Tibial artery (tissue), 4 donors: ENCODE measurements around the gene IGSF3.

Source experiments
- DNase-seq, 2 donors: peaks; one replicate each; pipeline ENCODE4 v3.0.0-alpha.2; 2019
- H3K27ac ChIP-seq, 2 donors: fragments of 200-600 bp; sonication (generic) in 1 of 2; 1 replicate in 1 of 2; 2 replicates in 1 of 2; pipeline ENCODE4 v1.5.1; 2018 to 2019; ENCODE audit warnings: mild to moderate bottlenecking in 1 of 2
- H3K27me3 ChIP-seq, 2 donors: fragments of 200-600 bp; sonication (generic) in 1 of 2; one replicate each; pipeline versions ENCODE4 v1.5.1 to v1.6.0; 2016 to 2019
- H3K36me3 ChIP-seq, 3 donors: fragments of 200-600 bp; sonication (generic) in 2 of 3; one replicate each; pipeline ENCODE4 v1.5.1; 2016 to 2019; ENCODE audit warnings: mild to moderate bottlenecking in 2 of 3
- H3K4me1 ChIP-seq, 4 donors: fragments of 200-600 bp; sonication (generic) in 2 of 4; 1 replicate in 3 of 4; 2 replicates in 1 of 4; pipeline ENCODE4 v1.5.1; 2016 to 2019
- H3K4me3 ChIP-seq, 2 donors: fragments of 200-600 bp; sonication (generic) in 1 of 2; 1 replicate in 1 of 2; 2 replicates in 1 of 2; pipeline ENCODE4 v1.5.1; 2018 to 2019; ENCODE audit warnings: mild to moderate bottlenecking in 2 of 2
- H3K9me3 ChIP-seq, 3 donors: fragments of 200-600 bp; sonication (generic) in 1 of 3; one replicate each; pipeline ENCODE4 v1.5.1; 2016 to 2019
- intact Hi-C: fragments of 100-400 bp; cut with DNase I; formaldehyde crosslinking; loops from one replicate; pipeline ENCODE4 v1.15.0; 2023; ENCODE audit warnings: low total_unique reads
- TF ChIP-seq, protein P1 (sequence below), 2 experiments: fragments of 200-600 bp in 1 of 2; fragments of 450-650 bp in 1 of 2; IDR thresholded peaks; one replicate each; pipeline ENCODE4 v1.5.1; 2017 to 2019; ENCODE audit warnings: antibody characterized with exemption in 2 of 2, mild to moderate bottlenecking in 1 of 2, moderate library complexity in 1 of 2

IGSF3 gene

DNA sequence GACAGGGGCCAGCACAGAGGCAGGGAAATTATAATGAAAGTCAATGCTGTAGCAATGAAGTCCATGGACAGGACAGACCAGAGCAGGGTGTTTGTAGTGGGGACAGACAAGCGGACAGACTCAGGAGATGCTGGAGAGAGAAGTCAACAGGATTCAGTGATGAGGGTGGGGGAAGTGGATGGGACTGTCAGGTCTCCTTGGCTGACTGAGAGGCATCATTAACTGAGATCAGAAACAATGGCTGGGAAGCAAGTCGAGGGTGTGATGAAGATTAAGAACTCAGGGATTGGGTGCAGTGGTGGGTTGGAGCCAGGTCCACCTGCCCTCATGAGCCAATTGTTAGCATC, 122.2 kb downstream of the IGSF3 start:
- Histone ChIP-seq H3K9me3 (no peaks in the 10 kb centered on the region), H3K36me3 (peaks cover 13 to 32% (median 27%) of the 10 kb centered on the region in 3 donors), H3K4me1 (no peaks in the 10 kb centered on the region), H3K27ac (no peak overlapping the region), H3K4me3 (no peak overlapping the region), H3K27me3 (no peaks in the 10 kb centered on the region)
- intact Hi-C loops, result no loop called here
- DNase-seq, result no peak
- TF ChIP-seq, protein P1, sequence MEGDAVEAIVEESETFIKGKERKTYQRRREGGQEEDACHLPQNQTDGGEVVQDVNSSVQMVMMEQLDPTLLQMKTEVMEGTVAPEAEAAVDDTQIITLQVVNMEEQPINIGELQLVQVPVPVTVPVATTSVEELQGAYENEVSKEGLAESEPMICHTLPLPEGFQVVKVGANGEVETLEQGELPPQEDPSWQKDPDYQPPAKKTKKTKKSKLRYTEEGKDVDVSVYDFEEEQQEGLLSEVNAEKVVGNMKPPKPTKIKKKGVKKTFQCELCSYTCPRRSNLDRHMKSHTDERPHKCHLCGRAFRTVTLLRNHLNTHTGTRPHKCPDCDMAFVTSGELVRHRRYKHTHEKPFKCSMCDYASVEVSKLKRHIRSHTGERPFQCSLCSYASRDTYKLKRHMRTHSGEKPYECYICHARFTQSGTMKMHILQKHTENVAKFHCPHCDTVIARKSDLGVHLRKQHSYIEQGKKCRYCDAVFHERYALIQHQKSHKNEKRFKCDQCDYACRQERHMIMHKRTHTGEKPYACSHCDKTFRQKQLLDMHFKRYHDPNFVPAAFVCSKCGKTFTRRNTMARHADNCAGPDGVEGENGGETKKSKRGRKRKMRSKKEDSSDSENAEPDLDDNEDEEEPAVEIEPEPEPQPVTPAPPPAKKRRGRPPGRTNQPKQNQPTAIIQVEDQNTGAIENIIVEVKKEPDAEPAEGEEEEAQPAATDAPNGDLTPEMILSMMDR (IDR thresholded peaks at IDR 0.05), result no peak

DNA sequence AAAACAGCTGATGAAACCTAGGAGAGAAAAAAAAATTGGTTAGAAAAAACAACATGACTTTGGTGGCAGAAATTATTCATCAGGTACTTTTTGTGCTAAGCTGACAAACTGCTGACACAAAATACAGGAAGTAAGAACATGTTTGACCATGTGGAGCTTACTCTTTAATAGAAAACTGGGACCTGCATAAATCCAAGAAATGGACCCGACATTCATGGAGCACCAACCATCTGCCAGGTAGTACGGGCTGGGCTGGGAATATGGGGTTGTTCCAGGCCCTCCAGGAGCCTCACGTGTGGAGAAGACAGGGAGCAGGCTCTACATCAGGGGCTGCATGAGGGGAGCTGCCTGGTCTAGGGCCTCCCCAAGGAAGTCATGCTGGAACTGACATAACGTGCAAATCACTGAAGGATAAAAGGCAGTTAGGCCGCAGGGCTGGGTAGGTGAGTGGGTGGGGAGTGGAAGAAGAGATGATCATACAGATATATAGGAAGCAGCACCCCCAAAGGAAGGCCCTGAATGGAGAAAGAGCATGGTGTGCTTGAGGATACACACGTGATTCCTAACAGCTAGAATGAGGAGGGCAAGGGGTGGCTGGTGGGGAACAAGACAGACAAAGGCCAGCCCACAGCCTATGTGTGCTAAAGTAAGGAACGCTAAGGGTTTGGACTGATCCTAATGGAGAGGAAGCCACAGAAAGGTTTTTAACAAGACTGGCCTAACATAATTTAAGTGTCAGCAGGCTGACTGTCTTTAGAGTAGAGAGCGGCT, 122.8 kb downstream of the IGSF3 start:
- no peaks in the 10 kb centered on the region for H3K9me3 ChIP-seq
- TF ChIP-seq, protein P1 (IDR thresholded peaks at IDR 0.05), result no peak
- no peaks in the 10 kb centered on the region for H3K4me1 ChIP-seq
- DNase-seq, result no peak
- H3K27ac ChIP-seq, result no peak overlapping the region
- H3K4me3 ChIP-seq, result no peak overlapping the region
- no peaks in the 10 kb centered on the region for H3K27me3 ChIP-seq
- intact Hi-C loops, result no loop called here
- peaks cover 14 to 32% (median 28%) of the 10 kb centered on the region in 3 donors for H3K36me3 ChIP-seq

DNA sequence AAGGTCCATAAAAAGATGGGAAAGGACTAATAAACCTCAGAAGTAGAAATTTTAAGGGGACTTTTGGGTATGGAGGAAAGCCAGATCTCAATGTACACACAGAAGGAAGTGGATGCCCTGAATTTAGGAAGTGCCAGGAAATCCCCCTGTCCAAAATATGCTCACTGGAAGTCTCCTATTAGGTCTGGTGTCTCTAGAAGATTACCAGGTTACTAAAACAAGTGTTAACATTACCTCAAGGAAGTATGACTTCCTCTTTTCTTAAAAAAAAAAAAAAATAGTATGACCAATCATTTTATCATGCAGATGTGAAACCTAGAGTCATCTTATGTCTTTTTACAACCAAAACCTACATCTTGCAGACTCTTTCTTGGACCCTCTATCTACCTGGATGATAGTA, 127.4 kb downstream of the IGSF3 start:
- no peak for DNase-seq
- no peak overlapping the region for H3K4me3 ChIP-seq
- H3K4me1 ChIP-seq, result no peaks in the 10 kb centered on the region
- intact Hi-C loops, result no loop called here
- H3K9me3 ChIP-seq, result no peaks in the 10 kb centered on the region
- peaks cover 38 to 52% (median 50%) of the 10 kb centered on the region in 3 donors for H3K36me3 ChIP-seq
- H3K27me3 ChIP-seq, result no peaks in the 10 kb centered on the region
- TF ChIP-seq, protein P1 (IDR thresholded peaks at IDR 0.05), result no peak
- H3K27ac ChIP-seq, result no peak overlapping the region

DNA sequence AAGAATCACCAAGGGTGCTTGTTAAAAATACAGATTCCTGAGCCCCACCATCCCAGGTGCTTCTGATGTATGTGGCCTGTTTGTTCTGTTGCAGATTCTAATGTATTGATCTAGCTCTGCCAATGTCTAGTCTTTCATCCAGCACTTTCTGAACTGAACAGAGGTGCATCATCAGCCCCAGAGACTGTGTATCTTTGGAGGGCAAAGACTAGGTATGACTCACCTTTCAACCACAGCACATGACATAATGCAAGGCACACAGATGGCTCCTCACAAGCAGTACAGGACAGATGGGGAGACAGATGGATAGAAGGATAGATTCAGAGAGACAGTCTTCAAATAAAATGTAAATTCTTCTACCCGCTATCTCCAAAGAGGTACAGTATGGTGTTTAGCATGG, 129.0 kb downstream of the IGSF3 start:
- H3K4me1 ChIP-seq, result no peaks in the 10 kb centered on the region
- peaks cover 49 to 60% (median 54%) of the 10 kb centered on the region in 3 donors for H3K36me3 ChIP-seq
- H3K27me3 ChIP-seq, result no peaks in the 10 kb centered on the region
- DNase-seq, result no peak
- H3K4me3 ChIP-seq, result no peak overlapping the region
- intact Hi-C loops, result no loop called here
- TF ChIP-seq, protein P1 (IDR thresholded peaks at IDR 0.05), result no peak
- H3K9me3 ChIP-seq, result no peaks in the 10 kb centered on the region
- no peak overlapping the region for H3K27ac ChIP-seq

DNA sequence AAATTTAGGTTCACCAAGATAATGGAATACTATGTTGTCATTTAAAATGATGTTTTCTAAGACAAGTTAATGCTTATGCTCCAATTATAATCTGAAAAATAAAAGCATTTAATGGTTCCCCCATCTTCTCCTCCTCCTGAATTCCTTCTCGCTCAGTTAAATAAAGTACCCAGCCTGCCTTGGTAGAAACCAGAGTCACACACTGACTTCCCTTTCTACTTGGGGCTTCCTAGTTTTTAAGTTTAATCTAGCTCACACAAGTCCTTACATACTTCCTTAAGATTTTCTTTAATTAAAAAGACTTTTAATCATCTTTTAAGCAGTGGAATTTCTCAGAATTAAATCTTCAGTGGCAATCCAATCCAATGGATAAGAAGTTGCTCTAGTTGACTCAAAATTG, 129.6 kb downstream of the IGSF3 start:
- TF ChIP-seq, protein P1 (IDR thresholded peaks at IDR 0.05), result no peak
- no peaks in the 10 kb centered on the region for H3K27me3 ChIP-seq
- H3K27ac ChIP-seq, result no peak overlapping the region
- peaks cover 52 to 60% (median 53%) of the 10 kb centered on the region in 3 donors for H3K36me3 ChIP-seq
- no peak for DNase-seq
- H3K9me3 ChIP-seq, result no peaks in the 10 kb centered on the region
- H3K4me3 ChIP-seq, result no peak overlapping the region
- intact Hi-C loops, result no loop called here
- no peaks in the 10 kb centered on the region for H3K4me1 ChIP-seq
